Measurements from ENCODE around the gene SRP54. TPM values are rescaled to one million over a fixed set of nuclear protein-coding genes. Genes with fewer than 3 reads are reported as not detected.
"Not testable (repeated sequence)": the region's sequence is repeated elsewhere in the genome, so short reads cannot be mapped to it uniquely, and the experiment has no call there.

SRP54 gene
- total RNA-seq, 1 donor from 2014 or later, result 74.0 TPM

GRCh38 chr14:35032562-35032961 lies 49.8 kb downstream of the SRP54 start:
- peaks cover 25% of the 10 kb centered on the region for H3K36me3 ChIP-seq (ENCODE audit: insufficient read depth, low read length)
- DNase-seq (ENCODE audit: low read depth), result no peak
- peaks cover 6% of the 10 kb centered on the region for H3K9me3 ChIP-seq (ENCODE audit: insufficient read depth, low read depth, low read length)
- Mint-ChIP-seq H3K27ac (ENCODE audit: unreplicated experiment) (no peak overlapping the region), H3K9me3 (ENCODE audit: unreplicated experiment) (peaks cover 20% of the 10 kb centered on the region), H3K27me3 (ENCODE audit: low read depth, unreplicated experiment) (no peaks in the 10 kb centered on the region), H3K4me1 (ENCODE audit: low read depth, unreplicated experiment) (no peaks in the 10 kb centered on the region), H3K4me3 (ENCODE audit: unreplicated experiment) (no peak overlapping the region), H3K36me3 (ENCODE audit: low read depth, unreplicated experiment) (peaks cover 26% of the 10 kb centered on the region)
- H3K27me3 ChIP-seq (ENCODE audit: insufficient read depth, low read length), result no peaks in the 10 kb centered on the region
- H3K27ac ChIP-seq (ENCODE audit: low read depth, low read length), result no peak overlapping the region
- H3K4me3 ChIP-seq (ENCODE audit: insufficient read depth, low read depth, low read length), result no peak overlapping the region
- H4K20me1 ChIP-seq (ENCODE audit: insufficient read depth, low read length), result no peaks in the 10 kb centered on the region
- no peak overlapping the region for H3K9ac ChIP-seq (ENCODE audit: low read length)
- H3K79me2 ChIP-seq (ENCODE audit: insufficient read depth, low read length), result no peaks in the 10 kb centered on the region
- no peaks in the 10 kb centered on the region for H3K4me1 ChIP-seq (ENCODE audit: insufficient read depth, low read length)
- no peak for FAIRE-seq
- no peak overlapping the region for H2AFZ ChIP-seq (ENCODE audit: low read depth, low read length)
- no peak overlapping the region for H3K4me2 ChIP-seq (ENCODE audit: low read length)
- TF ChIP-seq CTCF (IDR thresholded peaks at IDR 0.05; ENCODE audit: insufficient read depth, low read depth, low read length) (no peak), EZH2 (IDR thresholded peaks at IDR 0.05; ENCODE audit: insufficient read depth, low read length) (no peak)

GRCh38 chr14:35034440-35034833 lies 51.6 kb downstream of the SRP54 start:
- FAIRE-seq (no peak), DNase-seq (ENCODE audit: low read depth) (no peak)
- no peaks in the 10 kb centered on the region for H4K20me1 ChIP-seq (ENCODE audit: insufficient read depth, low read length)
- no peak overlapping the region for H3K27ac ChIP-seq (ENCODE audit: low read depth, low read length)
- no peak overlapping the region for H3K4me2 ChIP-seq (ENCODE audit: low read length)
- Mint-ChIP-seq H3K4me3 (ENCODE audit: unreplicated experiment) (no peak overlapping the region), H3K36me3 (ENCODE audit: low read depth, unreplicated experiment) (peaks cover 25% of the 10 kb centered on the region), H3K27ac (ENCODE audit: unreplicated experiment) (no peak overlapping the region), H3K4me1 (ENCODE audit: low read depth, unreplicated experiment) (no peaks in the 10 kb centered on the region), H3K9me3 (ENCODE audit: unreplicated experiment) (peaks cover 22% of the 10 kb centered on the region), H3K27me3 (ENCODE audit: low read depth, unreplicated experiment) (no peaks in the 10 kb centered on the region)
- no peak overlapping the region for H2AFZ ChIP-seq (ENCODE audit: low read depth, low read length)
- H3K9me3 ChIP-seq (ENCODE audit: insufficient read depth, low read depth, low read length), result peaks cover 6% of the 10 kb centered on the region
- no peaks in the 10 kb centered on the region for H3K79me2 ChIP-seq (ENCODE audit: insufficient read depth, low read length)
- H3K9ac ChIP-seq (ENCODE audit: low read length), result no peak overlapping the region
- H3K4me1 ChIP-seq (ENCODE audit: insufficient read depth, low read length), result no peaks in the 10 kb centered on the region
- H3K36me3 ChIP-seq (ENCODE audit: insufficient read depth, low read length), result peaks cover 9% of the 10 kb centered on the region
- no peaks in the 10 kb centered on the region for H3K27me3 ChIP-seq (ENCODE audit: insufficient read depth, low read length)
- no peak for TF ChIP-seq EZH2 (IDR thresholded peaks at IDR 0.05; ENCODE audit: insufficient read depth, low read length)
- TF ChIP-seq CTCF (IDR thresholded peaks at IDR 0.05; ENCODE audit: insufficient read depth, low read depth, low read length), result no peak
- H3K4me3 ChIP-seq (ENCODE audit: insufficient read depth, low read depth, low read length), result no peak overlapping the region

GRCh38 chr14:35034944-35035554 lies 52.3 kb downstream of the SRP54 start:
- not testable (repeated sequence) for H2AFZ ChIP-seq (ENCODE audit: low read depth, low read length); H3K36me3 ChIP-seq (ENCODE audit: insufficient read depth, low read length); H3K4me3 ChIP-seq (ENCODE audit: insufficient read depth, low read depth, low read length); H3K27ac Mint-ChIP-seq (ENCODE audit: unreplicated experiment); H3K27ac ChIP-seq (ENCODE audit: low read depth, low read length); DNase-seq (ENCODE audit: low read depth); H3K4me2 ChIP-seq (ENCODE audit: low read length); H3K27me3 Mint-ChIP-seq (ENCODE audit: low read depth, unreplicated experiment); H4K20me1 ChIP-seq (ENCODE audit: insufficient read depth, low read length); H3K4me3 Mint-ChIP-seq (ENCODE audit: unreplicated experiment); H3K9me3 ChIP-seq (ENCODE audit: insufficient read depth, low read depth, low read length); H3K9ac ChIP-seq (ENCODE audit: low read length); H3K4me1 ChIP-seq (ENCODE audit: insufficient read depth, low read length); H3K79me2 ChIP-seq (ENCODE audit: insufficient read depth, low read length); FAIRE-seq; H3K27me3 ChIP-seq (ENCODE audit: insufficient read depth, low read length); H3K4me1 Mint-ChIP-seq (ENCODE audit: low read depth, unreplicated experiment)
- Mint-ChIP-seq H3K36me3 (ENCODE audit: low read depth, unreplicated experiment) (peaks cover 24% of the 10 kb centered on the region), H3K9me3 (ENCODE audit: unreplicated experiment) (peaks cover 22% of the 10 kb centered on the region)

- H3K9me3 Mint-ChIP-seq (ENCODE audit: unreplicated experiment), result peaks cover 20% of the 10 kb centered on the region
- not testable (repeated sequence) for H3K4me1 ChIP-seq (ENCODE audit: insufficient read depth, low read length); H3K27ac ChIP-seq (ENCODE audit: low read depth, low read length); H3K9me3 ChIP-seq (ENCODE audit: insufficient read depth, low read depth, low read length); H3K79me2 ChIP-seq (ENCODE audit: insufficient read depth, low read length); DNase-seq (ENCODE audit: low read depth); H3K4me2 ChIP-seq (ENCODE audit: low read length); H3K27me3 ChIP-seq (ENCODE audit: insufficient read depth, low read length); H2AFZ ChIP-seq (ENCODE audit: low read depth, low read length); H4K20me1 ChIP-seq (ENCODE audit: insufficient read depth, low read length); H3K4me3 ChIP-seq (ENCODE audit: insufficient read depth, low read depth, low read length); H3K27me3 Mint-ChIP-seq (ENCODE audit: low read depth, unreplicated experiment); H3K27ac Mint-ChIP-seq (ENCODE audit: unreplicated experiment); H3K36me3 ChIP-seq (ENCODE audit: insufficient read depth, low read length); H3K4me3 Mint-ChIP-seq (ENCODE audit: unreplicated experiment); H3K9ac ChIP-seq (ENCODE audit: low read length); FAIRE-seq; H3K4me1 Mint-ChIP-seq (ENCODE audit: low read depth, unreplicated experiment)
- peaks cover 23% of the 10 kb centered on the region for H3K36me3 Mint-ChIP-seq (ENCODE audit: low read depth, unreplicated experiment)
Observed at GRCh38 chr14:35038312-35038711, 55.5 kb downstream of the SRP54 start.
